ENCODE results near the gene NAMPT.

NAMPT gene

DNA sequence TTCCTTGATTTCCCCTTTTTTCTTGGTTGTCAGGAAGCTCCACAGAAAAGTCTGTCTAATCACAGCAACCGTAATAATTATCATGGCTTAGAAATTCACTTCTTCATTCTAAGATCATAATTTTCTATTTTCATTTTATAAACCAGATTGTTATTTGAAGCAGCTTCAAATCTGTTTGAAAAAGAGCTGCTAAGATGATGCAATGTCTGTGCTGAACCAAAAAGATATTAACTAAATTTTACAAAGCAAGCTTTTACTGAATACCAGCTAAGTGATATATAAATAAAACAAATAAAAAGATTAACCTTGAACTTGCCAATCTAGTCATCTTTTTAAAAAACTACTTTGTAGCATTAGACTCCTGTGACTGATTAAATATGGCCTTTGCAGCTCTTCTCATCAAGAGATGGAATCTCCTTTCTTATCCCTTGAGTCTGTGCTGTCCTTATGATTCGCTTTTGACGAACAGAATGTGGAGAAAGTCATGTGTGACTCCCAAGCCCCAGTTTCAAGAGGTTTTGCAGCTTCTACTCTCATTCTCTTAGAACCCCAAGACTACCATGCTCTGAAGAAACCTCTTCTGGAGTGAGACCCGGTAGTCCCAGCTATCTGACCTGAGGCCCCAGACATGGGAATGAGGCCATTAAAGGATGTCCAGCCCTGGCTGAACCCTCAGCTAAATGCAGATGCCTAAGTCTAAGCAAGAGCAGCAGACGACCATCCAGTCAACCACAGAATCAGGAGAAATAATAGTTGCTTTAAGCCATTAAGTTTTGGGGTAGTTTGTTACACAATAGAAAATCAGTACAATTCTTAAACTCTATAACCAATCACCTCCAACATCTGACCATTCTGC is 14.4 kb downstream of the NAMPT start:
- no peak for DNase-seq (ENCODE audit: low spot score)

DNA sequence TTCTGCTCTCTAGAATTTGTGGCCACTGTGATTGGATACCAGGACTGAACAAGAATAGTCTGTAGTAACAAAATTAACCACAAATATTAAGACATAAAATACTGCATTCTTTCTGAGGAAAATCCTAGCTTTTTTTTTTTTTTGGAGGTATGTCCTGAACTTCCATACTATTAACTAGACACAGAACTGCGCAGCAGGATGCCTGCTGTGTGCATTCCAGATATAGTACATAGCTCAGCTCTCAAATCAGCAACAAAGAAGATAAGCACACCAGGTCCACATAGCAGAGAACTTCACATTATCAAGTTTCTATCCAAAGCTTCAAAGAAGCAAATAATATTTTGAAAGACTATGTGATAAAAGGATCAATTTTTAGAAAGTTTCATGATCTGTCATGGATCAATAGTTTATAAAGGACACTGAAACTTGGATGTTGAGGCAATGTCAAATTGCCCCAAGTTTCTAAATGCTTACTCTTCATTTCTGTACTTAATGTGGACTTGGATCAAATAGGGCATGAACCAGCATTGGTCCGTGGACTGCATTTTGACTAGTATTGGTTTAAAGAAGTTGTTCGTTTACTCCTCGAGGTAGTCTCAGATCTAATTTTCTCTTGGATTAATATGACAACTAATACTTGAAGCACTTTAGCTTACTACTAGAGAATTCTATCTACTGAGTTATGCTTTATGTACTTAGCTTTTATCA is 15.4 kb downstream of the NAMPT start:
- DNase-seq (ENCODE audit: low spot score) = no peak

- DNase-seq (ENCODE audit: low spot score) = no peak
Measured at GRCh38 chr7:106265133-106265532, 19.6 kb downstream of the NAMPT start.

DNA sequence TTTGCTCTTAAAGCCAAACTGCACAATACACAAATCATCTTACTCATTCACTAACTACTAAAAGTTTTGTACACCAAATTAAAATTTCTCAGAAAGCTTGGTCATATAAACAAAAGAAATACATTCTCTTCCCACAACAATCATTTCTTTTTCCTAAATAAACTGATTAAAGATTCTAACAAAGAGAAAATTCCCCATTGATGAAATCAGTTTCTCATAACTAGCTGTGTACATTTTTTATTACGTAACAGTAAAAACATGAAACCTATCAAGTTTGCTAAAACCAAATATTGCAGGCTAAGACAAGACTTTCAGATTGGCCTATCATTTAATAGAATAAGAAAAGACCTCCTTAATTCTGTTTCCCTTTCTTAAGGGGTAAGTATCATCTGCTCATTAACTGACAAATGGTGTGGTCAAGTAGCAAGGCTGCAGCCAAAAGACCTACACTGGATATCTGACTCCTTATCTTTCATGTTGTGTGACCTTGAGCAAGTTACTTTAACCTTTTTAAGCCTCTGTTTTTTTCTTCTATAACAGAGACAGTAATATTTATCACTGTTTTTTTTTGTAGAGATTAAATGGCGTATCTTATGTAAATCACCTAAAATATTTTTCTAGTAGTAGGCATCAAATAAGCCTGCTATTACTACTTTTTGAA is 22.4 kb downstream of the NAMPT start:
- no peak for DNase-seq (ENCODE audit: low spot score)

DNA sequence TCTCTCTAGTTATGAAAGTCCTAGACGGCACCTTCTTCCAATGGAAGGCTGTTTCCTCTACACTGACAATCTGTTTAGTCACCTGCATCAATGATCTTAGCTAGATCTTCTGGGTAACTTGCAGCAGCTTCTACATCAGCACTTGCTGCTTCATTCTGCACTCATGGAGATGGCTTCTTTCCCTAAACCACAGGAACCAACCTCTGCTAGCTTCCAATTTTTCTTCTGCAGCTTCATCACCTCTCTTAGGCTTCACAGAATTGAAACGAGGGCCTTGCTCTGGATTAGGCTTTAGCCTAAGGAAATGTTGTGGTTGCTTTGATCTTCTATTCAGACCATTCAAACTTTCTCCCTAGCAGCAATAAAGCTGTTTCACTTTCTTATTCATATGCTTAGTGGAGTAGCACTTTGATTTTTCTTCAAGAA is 24.6 kb downstream of the NAMPT start:
- DNase-seq (ENCODE audit: low spot score) = no peak

DNA sequence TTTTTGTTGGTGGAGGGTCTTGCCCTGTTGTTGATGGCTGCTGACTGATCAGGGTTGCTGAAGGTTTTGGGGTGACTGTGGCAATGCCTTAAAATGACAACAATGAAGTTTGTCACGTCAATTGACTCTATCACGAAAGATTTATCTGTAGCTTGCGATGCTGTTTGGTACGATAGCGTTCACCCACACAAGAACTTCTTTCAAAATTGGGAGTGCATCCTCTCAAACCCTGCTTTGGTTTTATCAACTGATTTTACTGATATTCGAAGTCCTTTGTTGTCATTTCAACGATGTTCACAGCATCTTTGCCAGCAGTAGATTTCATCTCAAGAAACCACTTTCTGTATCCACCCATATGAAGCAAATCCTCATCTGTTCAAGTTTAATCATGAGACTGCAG is 26.0 kb downstream of the NAMPT start:
- no peak for DNase-seq (ENCODE audit: low spot score)

- DNase-seq (ENCODE audit: low spot score) = no peak
Measured at GRCh38 chr7:106257752-106258151, 27.0 kb downstream of the NAMPT start.

DNA sequence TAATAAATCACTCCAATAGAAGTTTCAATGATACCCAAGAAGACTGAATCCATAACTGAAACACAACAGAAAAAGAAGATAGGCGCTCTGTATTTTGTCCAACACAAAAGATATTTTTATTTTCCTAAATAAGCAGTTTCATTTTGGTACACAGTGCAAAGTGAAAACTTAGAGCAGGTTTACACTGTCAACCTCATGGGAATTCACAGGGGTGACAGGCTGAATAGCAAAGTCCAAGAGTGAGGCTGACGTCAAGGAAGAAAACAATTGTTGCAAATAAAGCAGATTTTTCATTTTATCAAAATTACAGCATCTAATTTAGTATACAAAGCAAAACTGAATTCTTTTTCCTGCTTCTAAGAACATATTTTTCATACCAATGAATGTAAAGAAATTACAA is 28.6 kb downstream of the NAMPT start:
- DNase-seq (ENCODE audit: low spot score) = no peak

GRCh38 chr7:106255246-106255645 is 29.5 kb downstream of the NAMPT start:
- DNase-seq (ENCODE audit: low spot score) = no peak

DNA sequence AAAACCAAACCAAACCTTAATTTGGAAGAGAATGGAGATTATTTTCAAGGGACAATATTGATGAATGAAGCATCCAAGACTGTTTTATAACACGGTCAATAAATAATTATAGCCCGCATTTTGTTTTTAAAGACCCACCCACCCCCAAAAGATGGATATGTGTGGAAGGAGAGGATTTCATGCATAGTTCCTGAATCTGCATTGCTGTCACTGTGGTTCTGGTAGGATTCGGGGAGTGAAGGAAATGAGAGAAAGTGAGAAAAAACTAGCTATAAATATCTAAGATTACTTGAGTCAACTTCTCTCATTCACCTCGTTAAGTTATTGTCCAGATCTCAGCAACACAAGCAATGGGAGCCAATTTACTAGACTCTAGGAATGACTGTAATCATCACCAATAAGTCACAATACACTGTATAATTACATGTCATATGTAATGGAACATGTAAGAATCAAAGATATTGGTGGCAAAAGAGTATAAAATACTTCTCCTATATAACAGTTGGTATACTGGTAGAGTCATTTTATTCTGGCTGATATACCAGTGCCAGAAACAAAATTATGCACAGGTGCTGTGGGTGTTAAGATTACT is 30.2 kb downstream of the NAMPT start:
- no peak for DNase-seq (ENCODE audit: low spot score)

DNA sequence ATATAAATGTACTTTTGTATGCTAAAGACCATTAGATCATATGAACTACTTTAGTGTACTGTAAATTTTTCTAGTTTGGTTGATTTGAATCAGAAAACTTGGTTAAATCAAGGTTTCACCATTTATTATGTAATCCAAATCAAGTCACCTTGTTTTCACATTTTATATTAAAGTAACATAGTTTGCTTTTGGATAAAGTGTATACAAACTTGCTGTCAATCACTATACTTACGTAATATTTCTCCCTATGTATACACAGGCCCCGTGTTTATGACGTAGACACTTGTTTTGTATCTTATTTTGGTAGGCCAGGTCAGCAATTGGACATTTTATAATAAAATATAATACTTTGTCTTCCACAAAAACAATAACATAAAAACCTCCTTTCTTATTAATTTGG is 32.2 kb downstream of the NAMPT start:
- no peak for DNase-seq (ENCODE audit: low spot score)

DNA sequence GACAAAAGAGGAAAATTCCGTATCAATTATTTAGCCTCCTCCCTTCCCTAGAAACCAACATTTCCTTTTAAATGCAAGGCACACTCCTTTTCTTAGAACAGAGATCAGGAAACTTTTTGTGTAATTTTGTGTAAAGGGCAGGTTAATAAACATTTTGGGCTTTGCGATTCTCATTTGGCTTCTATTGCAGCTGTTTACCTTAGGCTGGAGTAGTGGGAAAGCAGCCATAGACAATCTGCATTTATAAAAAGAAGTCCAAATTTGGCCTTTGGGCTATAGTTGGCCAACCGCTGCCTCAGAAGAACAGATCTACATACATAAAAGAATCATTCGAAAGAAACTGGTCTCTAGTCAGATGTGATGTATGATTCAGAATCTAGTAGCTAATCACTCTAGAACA is 35.3 kb downstream of the NAMPT start:
- DNase-seq (ENCODE audit: low spot score) = no peak

GRCh38 chr7:106248600-106248999 is 36.2 kb downstream of the NAMPT start:
- DNase-seq (ENCODE audit: low spot score) = no peak

GRCh38 chr7:106247841-106248240 is 36.9 kb downstream of the NAMPT start:
- no peak for DNase-seq (ENCODE audit: low spot score)

- DNase-seq (ENCODE audit: low spot score) = no peak
Measured at GRCh38 chr7:106246902-106247711, 37.7 kb downstream of the NAMPT start.

- DNase-seq (ENCODE audit: low spot score) = no peak
Measured at GRCh38 chr7:106243893-106244292, 40.9 kb downstream of the NAMPT start.

DNA sequence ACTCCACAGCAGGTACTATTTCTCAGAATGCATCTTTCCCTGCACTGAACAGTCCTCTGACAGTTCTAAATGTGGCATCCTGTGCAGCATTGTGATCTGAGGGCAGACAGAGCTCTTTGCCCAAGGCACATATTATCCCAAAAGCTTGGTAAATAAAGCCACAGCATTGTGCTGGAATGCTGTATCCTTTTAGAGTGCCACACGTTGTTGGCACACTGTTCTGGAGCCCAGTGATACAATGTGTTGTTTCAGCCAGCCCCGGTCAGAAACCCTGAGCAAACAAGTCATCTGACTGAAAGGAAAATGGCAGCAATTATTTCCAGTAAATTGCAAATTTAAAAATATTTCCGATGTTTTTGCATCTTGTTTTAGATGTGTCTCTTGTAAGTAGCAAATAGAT is 45.4 kb downstream of the NAMPT start:
- no peak for DNase-seq (ENCODE audit: low spot score)

- DNase-seq (ENCODE audit: low spot score) = no peak
Measured at GRCh38 chr7:106238830-106239229, 46.0 kb downstream of the NAMPT start.

GRCh38 chr7:106236065-106236464 is 48.7 kb downstream of the NAMPT start:
- DNase-seq (ENCODE audit: low spot score) = no peak

- no peak for DNase-seq (ENCODE audit: low spot score)
Measured at GRCh38 chr7:106234425-106234824, 50.4 kb downstream of the NAMPT start.

DNA sequence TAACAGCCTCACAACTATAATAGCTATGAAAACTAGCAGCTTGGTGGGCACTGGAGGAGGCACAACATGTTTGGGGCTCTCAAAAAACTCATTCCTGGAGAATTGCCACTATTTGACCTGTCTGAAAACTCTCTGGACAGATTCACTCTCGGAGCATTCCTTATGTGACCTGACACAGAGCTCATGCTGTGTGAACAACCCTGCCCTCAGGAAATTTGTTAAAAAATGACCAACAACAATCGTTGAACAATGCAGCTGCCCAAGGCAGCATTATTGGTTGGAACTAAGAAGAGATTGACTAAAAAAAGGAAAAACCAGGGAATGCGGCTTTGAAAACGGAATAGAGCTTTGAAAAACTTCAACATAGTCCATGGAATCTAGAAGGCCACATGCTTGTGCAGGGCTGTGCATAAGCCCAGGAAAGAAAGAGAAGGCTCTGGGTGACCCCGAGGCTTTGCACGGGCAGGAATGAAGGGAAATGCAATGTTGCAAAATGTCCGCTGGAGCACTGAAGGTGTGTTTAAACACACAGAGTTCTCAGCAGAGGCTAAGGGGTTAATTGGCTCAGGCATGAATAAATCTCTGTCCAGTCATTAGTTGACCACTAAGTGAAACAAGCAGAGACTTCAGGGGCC is 52.8 kb downstream of the NAMPT start:
- DNase-seq (ENCODE audit: low spot score) = no peak
